Measurements from ENCODE around the gene C20orf144.

Gene C20orf144

GRCh38 chr20:33650111-33650752 is 11.9 kb upstream of the C20orf144 start:
- DNase-seq: no peak

- peak; percentile 48 for DNase-seq
Observed at GRCh38 chr20:33650753-33651561, 11.2 kb upstream of the C20orf144 start.

DNA sequence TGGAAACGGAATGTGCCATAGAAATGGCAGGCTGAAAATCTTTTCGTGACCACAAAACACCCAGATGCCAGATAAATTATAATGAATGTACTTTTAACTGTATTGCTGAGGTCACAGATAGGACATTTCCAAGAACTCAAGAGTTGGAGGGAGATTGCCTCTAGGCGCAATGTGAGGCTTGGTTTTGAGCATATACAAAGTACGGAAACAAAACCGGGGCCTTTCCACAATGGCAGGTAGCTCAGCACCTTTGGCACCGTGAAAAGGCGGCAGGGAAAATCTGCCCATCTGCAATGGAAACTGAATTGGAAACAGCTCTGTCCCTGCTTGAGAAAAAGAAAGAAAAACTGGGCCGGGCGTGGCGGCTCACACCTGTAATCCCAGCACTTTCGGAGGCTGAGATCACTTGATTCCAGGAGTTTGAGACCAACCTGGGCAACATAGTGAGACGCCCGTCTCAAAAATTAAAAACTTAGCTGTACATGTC is 10.5 kb upstream of the C20orf144 start:
- DNase-seq: no peak

DNA sequence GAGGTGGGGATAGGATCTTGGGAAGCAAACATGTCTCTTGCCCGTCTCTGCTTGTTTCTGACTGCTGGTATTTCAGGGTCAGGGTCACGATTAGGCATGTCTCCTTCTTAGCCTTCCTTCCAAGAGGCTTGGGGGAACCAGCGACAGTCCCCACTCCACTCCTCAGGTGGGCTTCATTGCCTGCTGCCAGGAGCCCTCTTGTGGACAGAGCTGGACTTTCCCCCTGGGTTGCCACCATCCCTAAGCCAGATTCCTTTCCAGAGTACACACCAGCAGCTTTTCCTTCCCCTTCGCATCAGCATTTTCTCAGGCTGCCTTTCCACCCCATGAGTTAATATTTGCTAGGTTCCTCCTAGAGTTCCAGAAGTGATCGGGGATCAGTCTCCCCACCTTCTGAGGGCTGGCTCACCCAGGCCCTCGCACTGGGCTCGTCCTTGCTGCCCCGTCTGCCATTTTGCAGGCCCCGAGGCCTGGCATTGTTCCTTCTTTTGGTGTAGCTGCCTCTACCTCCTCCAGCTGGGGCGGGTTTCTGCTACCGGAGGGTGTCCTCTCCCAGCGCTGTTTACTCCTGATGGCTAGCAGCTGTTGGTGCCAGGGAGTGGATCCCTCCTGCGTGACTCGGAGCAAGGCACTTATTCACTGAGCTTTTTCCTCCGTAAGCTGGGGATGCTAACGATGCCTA is 8.8 kb upstream of the C20orf144 start:
- DNase-seq: peak; percentile 72

DNA sequence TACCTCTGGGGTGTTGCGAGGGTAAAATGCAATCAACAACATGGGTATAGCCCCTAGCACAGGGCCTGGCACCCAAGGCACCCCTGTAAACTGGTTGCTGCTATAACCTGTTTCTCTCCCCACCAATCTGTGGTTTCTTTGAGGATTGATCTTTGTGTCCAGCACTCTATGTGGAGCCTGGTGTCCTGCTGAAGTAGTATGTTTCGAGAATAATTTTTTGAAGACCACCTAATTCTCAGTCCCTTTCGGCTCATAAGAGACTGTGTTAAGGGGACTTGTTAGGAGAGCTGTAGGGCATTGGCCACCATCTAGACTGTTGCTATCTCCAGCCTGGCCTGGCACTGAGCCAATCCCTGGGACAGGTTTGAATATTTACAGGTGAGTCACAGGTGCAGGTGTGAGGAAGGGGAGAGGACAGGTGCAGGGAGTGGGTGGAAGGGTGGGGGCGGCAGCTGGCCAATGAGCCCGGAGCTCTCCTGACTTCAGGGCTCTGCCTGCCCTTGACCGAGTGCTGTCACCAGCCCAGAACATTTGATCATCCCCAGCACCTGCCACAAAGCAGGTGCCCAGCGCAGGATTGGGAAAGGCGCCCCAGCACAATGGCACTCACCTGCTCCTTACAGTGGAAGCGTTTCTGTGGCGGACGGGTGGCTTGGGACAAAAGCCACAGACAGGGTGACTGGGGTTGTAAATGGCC is 8.1 kb upstream of the C20orf144 start:
- peak; percentile 97 for DNase-seq

- DNase-seq: no peak
Observed at GRCh38 chr20:33654680-33655161, 7.4 kb upstream of the C20orf144 start.

- no peak for DNase-seq
Observed at GRCh38 chr20:33655164-33655563, 7.0 kb upstream of the C20orf144 start.

- DNase-seq: no peak
Observed at GRCh38 chr20:33656010-33656782, 5.9 kb upstream of the C20orf144 start.

DNA sequence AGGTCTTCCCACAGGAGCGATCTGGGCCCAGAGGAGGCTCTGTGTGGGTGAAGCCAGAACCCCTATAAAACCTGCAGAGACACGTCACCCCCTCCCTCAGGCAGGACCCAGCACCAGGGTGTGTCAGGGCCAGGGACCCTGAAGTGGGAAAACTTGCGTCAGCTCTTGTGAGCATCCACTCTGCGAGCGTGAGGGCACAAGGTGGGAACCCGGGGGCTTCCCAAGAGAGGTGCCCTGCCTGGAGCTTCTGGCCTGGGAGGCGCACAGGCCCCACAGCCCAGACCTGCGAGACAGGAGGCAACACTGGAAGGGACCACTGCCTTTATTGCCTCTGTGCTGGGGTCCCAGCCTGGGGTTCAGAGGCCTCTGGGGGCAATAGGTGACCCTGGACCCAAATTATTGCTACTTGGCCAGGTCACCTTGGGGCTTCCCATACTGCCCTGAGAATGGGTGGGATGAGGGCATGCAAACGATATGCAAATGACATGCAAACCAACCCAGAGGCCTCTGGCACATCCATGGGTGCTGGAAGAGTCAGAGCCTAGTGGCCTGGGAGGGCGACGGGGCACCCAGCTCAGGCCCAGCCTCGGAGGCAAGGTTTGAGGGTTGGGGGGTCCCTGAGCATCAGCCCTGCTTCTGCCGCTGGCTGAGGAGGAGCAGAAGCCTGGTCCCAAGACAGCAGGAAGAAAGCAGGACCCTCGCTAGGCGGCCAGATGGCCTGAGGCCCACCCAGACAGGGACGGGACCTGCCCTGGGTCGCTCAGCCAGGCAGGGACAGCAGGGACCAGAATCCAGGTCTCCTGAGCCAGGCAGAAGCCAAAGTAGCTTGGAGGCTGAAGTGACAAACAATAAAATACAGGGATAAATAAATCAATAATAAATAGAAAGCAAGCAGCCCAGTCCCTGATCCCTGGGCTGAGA is 5.1 kb upstream of the C20orf144 start:
- no peak for DNase-seq

DNA sequence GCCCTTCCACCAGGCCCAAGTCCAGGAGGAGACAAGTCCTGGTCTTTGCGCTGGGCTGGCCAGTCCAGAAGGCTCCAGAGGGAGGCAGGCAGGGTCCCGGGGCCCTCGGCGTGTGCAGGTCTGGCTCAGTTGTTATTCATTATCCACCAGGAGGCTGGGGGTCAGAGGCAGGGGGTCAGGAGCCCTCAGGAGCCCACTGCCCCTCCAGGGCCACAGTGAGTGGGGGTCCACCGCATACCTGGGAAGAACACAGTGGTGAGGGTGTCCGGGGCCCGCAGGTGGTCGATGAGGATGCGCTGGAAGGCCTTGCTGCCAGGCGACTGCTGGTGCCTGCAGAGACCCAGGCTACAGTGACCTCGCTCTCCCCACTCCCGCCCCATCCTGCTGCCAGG is 4.4 kb upstream of the C20orf144 start:
- DNase-seq: no peak

DNA sequence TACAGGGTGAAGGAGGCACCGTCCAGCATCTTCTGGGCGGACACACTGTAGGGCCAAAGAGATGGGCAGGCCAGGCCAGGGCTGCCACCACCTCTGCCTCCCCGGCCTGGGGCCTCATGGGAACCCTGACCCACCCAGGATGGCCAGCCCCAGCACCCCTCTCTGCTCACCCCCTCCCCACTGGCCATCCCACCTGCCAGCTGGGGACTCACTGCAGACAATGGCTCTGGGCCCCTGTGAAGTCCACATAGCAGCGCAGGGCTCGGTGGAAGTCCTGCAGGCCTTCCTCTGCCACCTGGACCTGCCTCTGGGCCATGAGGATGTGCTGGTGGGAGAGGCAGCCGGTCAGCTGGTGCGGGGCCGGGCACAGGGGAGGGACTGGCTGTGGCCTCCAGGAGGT is 3.6 kb upstream of the C20orf144 start:
- no peak for DNase-seq

- DNase-seq: no peak
Observed at GRCh38 chr20:33658929-33659328, 3.2 kb upstream of the C20orf144 start.

DNA sequence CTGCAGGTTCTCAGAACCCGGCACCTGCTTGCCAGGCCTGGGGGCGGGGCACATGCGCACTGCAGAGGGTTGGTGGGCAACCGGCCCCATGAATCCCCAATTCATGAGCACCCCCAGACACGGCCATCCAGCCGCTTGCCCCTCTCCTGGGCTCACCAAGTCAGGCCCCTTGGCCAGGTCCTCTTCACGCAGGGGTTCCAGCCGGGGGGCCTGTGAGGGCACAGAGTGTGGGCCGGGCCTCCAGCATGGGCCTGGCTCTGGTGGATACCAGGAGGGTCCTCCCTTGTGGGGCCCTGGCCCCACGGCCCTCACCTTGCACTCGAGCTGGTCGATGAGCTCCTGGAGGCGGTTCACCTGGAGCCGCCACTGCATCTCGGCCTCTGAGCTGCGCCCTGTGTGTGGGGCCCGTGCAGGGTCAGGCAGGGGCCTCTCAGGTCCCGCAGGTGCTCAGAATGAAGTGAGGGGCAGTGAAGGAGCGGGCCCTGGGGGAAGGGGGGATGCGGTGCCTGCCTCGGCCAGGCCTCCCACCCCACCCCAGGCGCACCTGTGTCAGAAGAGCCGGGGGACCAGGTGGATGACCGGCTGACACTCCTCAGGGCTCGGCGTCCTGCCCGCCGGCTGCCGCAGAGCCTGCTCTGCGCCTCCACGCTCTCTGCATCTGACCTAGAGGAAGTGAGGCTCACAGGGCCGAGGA is 2.6 kb upstream of the C20orf144 start:
- DNase-seq: no peak

- DNase-seq: no peak
Observed at GRCh38 chr20:33660035-33660684, 2.0 kb upstream of the C20orf144 start.

GRCh38 chr20:33660685-33661058 is 1.5 kb upstream of the C20orf144 start:
- no peak for DNase-seq

DNA sequence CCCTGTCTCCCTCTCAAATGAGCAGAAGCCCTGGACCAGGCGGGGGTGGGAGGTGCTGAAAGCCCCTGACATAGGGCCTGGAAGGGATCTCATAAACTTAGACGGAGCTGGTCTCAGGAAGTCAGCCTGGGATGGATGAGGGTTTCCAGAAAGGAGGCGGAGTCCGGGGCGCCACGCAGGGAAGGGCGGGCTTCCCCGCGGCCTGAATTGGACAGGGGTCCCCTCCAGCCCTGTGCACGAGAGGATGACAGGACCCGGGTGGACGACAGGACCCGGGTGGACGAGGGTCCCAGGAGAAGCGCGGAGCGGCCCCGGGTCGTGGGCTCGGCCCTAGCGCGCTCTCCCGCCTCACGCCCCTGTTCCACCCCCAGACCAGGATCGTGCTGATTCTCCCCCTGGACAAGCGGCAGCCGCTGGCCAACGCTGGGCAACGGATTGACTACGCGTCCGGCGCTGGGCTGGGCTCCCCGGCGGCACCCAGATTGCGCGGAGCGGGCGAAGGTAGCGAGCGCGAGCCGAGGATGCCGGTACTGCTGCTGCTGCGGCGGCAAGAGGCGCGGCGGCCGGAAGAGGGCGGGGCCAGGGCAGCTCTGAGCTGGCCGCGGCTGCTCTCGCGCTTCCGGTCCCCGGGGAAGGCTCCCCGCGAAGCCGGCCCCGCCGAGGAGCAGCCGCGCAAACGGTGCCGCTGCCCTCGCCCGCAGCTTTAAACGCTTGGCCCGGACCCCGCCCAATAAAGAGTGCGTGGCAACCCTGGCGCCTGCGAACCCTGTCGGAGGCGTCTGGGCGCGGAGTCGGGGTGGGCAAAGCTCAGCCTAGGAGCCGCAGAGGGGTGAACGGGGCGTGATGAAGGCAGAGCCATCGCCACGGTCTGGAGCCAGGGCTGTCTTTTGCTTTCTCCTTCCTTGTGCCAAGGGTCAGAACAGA is 1.3 kb downstream of the C20orf144 start:
- DNase-seq: peak; percentile 60

GRCh38 chr20:33664085-33664761 is 2.1 kb downstream of the C20orf144 start:
- DNase-seq: no peak

DNA sequence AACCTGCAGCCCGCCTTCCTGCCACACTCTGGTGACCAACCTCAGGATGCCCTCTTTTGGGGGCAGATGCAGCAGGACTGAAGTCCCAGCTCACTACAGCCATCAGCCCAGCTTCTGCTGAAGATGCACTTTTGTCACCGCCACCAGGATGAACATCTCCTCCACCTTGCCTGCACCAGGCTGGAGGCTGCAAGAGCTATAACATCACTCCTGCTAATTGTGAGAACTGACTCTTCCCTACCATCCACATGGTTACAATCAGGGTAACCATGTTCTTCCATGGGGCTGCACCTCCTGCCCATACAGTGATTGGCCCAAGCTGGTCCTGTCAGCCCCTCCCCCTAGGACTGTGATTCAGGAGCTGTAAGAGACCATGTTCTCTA is 2.6 kb downstream of the C20orf144 start:
- DNase-seq: no peak
